CD8-positive, alpha-beta memory T cell (primary cell): ENCODE results near the gene TREM2. TPM values are rescaled to one million over a fixed set of nuclear protein-coding genes. Genes with fewer than 3 reads are reported as not detected.
"Not testable (repeated sequence)": the region's sequence is repeated elsewhere in the genome, so short reads cannot be mapped to it uniquely, and the experiment has no call there.

Experiments used
- CTCF ChIA-PET: fragments of 350-600 bp; sonication (Branson Sonifier 250); formaldehyde crosslinking; loops from one replicate; lab custom pipeline; 2021; ENCODE audit warnings: antibody characterized with exemption; lab: Charles Lee
- POLR2A ChIA-PET: fragments of 350-600 bp; sonication (Branson Sonifier 250); formaldehyde crosslinking; loops from one replicate; lab custom pipeline; 2021; ENCODE audit warnings: antibody characterized with exemption; lab: Charles Lee
- DNase-seq, 5 donors: peaks; one replicate each; pipeline versions ENCODE4 v3.0.0 to v3.0.0-alpha.2; 2020 to 2022; ENCODE audit warnings: mixed read lengths in 1 of 5
- H3K27ac ChIP-seq: one replicate; pipeline ENCODE4 v1.7.0; 2013; ENCODE audit warnings: low read depth, mild to moderate bottlenecking, low read length, moderate library complexity
- H3K27me3 ChIP-seq: 2 replicates; pipeline ENCODE4 v1.7.0; 2013; ENCODE audit warnings: low read length, mild to moderate bottlenecking; ENCODE audit not compliant: insufficient read depth, poor library complexity, severe bottlenecking
- H3K36me3 ChIP-seq: 2 replicates; pipeline ENCODE4 v1.7.0; 2013; ENCODE audit warnings: mild to moderate bottlenecking, low read length, moderate library complexity; ENCODE audit not compliant: insufficient read depth
- H3K4me1 ChIP-seq: 2 replicates; pipeline ENCODE4 v1.7.0; 2013; ENCODE audit warnings: mild to moderate bottlenecking, low read length, moderate library complexity; ENCODE audit not compliant: insufficient read depth
- H3K4me3 ChIP-seq: 2 replicates; pipeline ENCODE4 v1.7.0; 2013; ENCODE audit warnings: mild to moderate bottlenecking, low read length
- H3K9me3 ChIP-seq: 2 replicates; pipeline ENCODE4 v1.7.0; 2013; ENCODE audit warnings: mild to moderate bottlenecking, low read length
- H3K27ac Mint-ChIP-seq, 8 donors: one replicate each; pipeline ENCODE4 v1.8.0; 2020 to 2021; ENCODE audit warnings: mixed read lengths in 8 of 8, mild to moderate bottlenecking in 6 of 8, inconsistent platforms in 3 of 8, moderate library complexity in 3 of 8
- H3K27me3 Mint-ChIP-seq, 2 donors: one replicate each; pipeline ENCODE4 v1.8.0; 2020 to 2021; ENCODE audit warnings: mixed read lengths in 2 of 2, mild to moderate bottlenecking in 1 of 2, moderate library complexity in 1 of 2
- H3K36me3 Mint-ChIP-seq, 3 donors: one replicate each; pipeline ENCODE4 v1.8.0; 2020 to 2021; ENCODE audit warnings: mixed read lengths in 3 of 3, inconsistent platforms in 1 of 3, mild to moderate bottlenecking in 1 of 3
- H3K4me1 Mint-ChIP-seq, 3 donors: one replicate each; pipeline ENCODE4 v1.8.0; 2020 to 2021; ENCODE audit warnings: mixed read lengths in 3 of 3, inconsistent platforms in 1 of 3, mild to moderate bottlenecking in 1 of 3
- H3K4me3 Mint-ChIP-seq, 7 donors: one replicate each; pipeline ENCODE4 v1.8.0; 2020 to 2021; ENCODE audit warnings: mixed read lengths in 7 of 7, mild to moderate bottlenecking in 6 of 7, moderate library complexity in 4 of 7, inconsistent platforms in 2 of 7
- H3K9me3 Mint-ChIP-seq, 5 donors: one replicate each; pipeline ENCODE4 v1.8.0; 2020 to 2022; ENCODE audit warnings: mixed read lengths in 5 of 5, mild to moderate bottlenecking in 3 of 5, moderate library complexity in 2 of 5, inconsistent platforms in 1 of 5
- polyA plus RNA-seq: library from polyadenylated mRNA; unstranded; fragments of 300-500 nt; fragmentation: Illumina TruSeq; gene quantifications from one replicate; pipeline ENCODE4 v1.2.3, GENCODE V29; 2021
- total RNA-seq, 2 experiments: library from RNA; stranded (reverse); gene quantifications; one replicate each; pipeline ENCODE4 v1.2.3, GENCODE V29; 2021

Gene TREM2
- total and polyA plus RNA-seq, 3 experiments from 2014 or later = 0.44 to 0.73 TPM; not detected in 1

GRCh38 chr6:41119508-41119907 is 43.4 kb downstream of the TREM2 start:
- Mint-ChIP-seq H3K4me1 (no peaks in the 10 kb centered on the region), H3K27me3 (no peaks in the 10 kb centered on the region), H3K4me3 (no peak overlapping the region), H3K27ac (no peak overlapping the region), H3K9me3 (no peaks in the 10 kb centered on the region), H3K36me3 (peaks cover 25 to 50% (median 26%) of the 10 kb centered on the region in 3 donors)
- Histone ChIP-seq H3K4me3 (no peak overlapping the region), H3K27me3 (no peaks in the 10 kb centered on the region), H3K36me3 (no peaks in the 10 kb centered on the region), H3K9me3 (no peaks in the 10 kb centered on the region), H3K4me1 (no peaks in the 10 kb centered on the region), H3K27ac (no peak overlapping the region)
- CTCF ChIA-PET = no interaction called here
- no peak for DNase-seq
- POLR2A ChIA-PET = no interaction called here

- H3K9me3 Mint-ChIP-seq, H3K9me3 ChIP-seq, POLR2A ChIA-PET, H3K4me3 Mint-ChIP-seq, H3K4me3 ChIP-seq, CTCF ChIA-PET, H3K4me1 ChIP-seq, H3K27me3 Mint-ChIP-seq, H3K36me3 ChIP-seq, H3K4me1 Mint-ChIP-seq, H3K27ac ChIP-seq, DNase-seq, H3K27me3 ChIP-seq: not testable (repeated sequence)
- Mint-ChIP-seq H3K36me3 (peaks cover 9 to 29% (median 19%) of the 10 kb centered on the region in 3 donors), H3K27ac (peak overlapping the region in 1 of 8 donors; percentile 20)
These were observed 47.9 kb downstream of the TREM2 start for GRCh38 chr6:41115027-41115426.

- no peak overlapping the region for H3K27ac ChIP-seq
- POLR2A ChIA-PET = interaction anchor here (0.6 kb wide), 1 partner anchor 26 kb away, joined by 3 read pairs; no protein-coding TSS in a partner anchor
These were observed 51.9 kb downstream of the TREM2 start for GRCh38 chr6:41111017-41111416.

More at GRCh38 chr6:41111017-41111416, 51.9 kb downstream of the TREM2 start:
- no peaks in the 10 kb centered on the region for H3K4me1 Mint-ChIP-seq
- peaks cover 4 to 28% (median 17%) of the 10 kb centered on the region in 3 donors for H3K36me3 Mint-ChIP-seq
- H3K4me3 Mint-ChIP-seq = no peak overlapping the region
- no peaks in the 10 kb centered on the region for H3K36me3 ChIP-seq
- no peak overlapping the region for H3K4me3 ChIP-seq
- H3K9me3 ChIP-seq = no peaks in the 10 kb centered on the region
- H3K27ac Mint-ChIP-seq = peak overlapping the region in 2 of 8 donors; percentile 29 to 68
- H3K9me3 Mint-ChIP-seq = no peaks in the 10 kb centered on the region
- no peak for DNase-seq
- no peaks in the 10 kb centered on the region for H3K27me3 ChIP-seq
- no peaks in the 10 kb centered on the region for H3K27me3 Mint-ChIP-seq
- no peaks in the 10 kb centered on the region for H3K4me1 ChIP-seq
- CTCF ChIA-PET = no interaction called here

Other genes with a start within 250 kb of the TREM2 start
- 1 to 10 TPM; 1.1 to 1.8 TPM for gene UNC5CL, start 123.9 kb downstream of the TREM2 start, total RNA-seq
- 0.40 TPM for gene UNC5CL, start 123.9 kb downstream of the TREM2 start, polyA plus RNA-seq
- gene TSPO2, start 120.6 kb downstream of the TREM2 start, total RNA-seq = not detected
- gene TSPO2, start 120.6 kb downstream of the TREM2 start, polyA plus RNA-seq = not detected
- gene APOBEC2, start 109.9 kb downstream of the TREM2 start, total RNA-seq = not detected
- gene APOBEC2, start 109.9 kb downstream of the TREM2 start, polyA plus RNA-seq = not detected
- gene OARD1, start 90.8 kb downstream of the TREM2 start, total RNA-seq = 10 to 100 TPM; 41.9 to 42.9 TPM
- gene OARD1, start 90.8 kb downstream of the TREM2 start, polyA plus RNA-seq = 51.1 TPM
- 10 to 100 TPM; 34.5 to 34.9 TPM for gene NFYA, start 90.1 kb downstream of the TREM2 start, total RNA-seq
- gene NFYA, start 90.1 kb downstream of the TREM2 start, polyA plus RNA-seq = 26.3 TPM
- not detected for gene TREML1, start 8.8 kb downstream of the TREM2 start, total RNA-seq
- gene TREML1, start 8.8 kb downstream of the TREM2 start, polyA plus RNA-seq = not detected
- 1 to 10 TPM in 1 of 2 experiments, under 1 TPM in 1; 0.95 to 1.2 TPM for gene TREML2, start 38.0 kb upstream of the TREM2 start, total RNA-seq
- 1.4 TPM for gene TREML2, start 38.0 kb upstream of the TREM2 start, polyA plus RNA-seq
- not detected for gene TREML4, start 65.2 kb upstream of the TREM2 start, total RNA-seq
- gene TREML4, start 65.2 kb upstream of the TREM2 start, polyA plus RNA-seq = not detected
- not detected for gene TREM1, start 123.6 kb upstream of the TREM2 start, total RNA-seq
- gene TREM1, start 123.6 kb upstream of the TREM2 start, polyA plus RNA-seq = not detected
- not detected for gene NCR2, start 172.5 kb upstream of the TREM2 start, total RNA-seq
- not detected for gene NCR2, start 172.5 kb upstream of the TREM2 start, polyA plus RNA-seq